ENCODE data around the gene TTC7B. TPM values are rescaled to one million over a fixed set of nuclear protein-coding genes. Genes with fewer than 3 reads are reported as not detected.

TTC7B gene
- total and polyA plus RNA-seq, 2 experiments from 2014 or later = 68.1 to 75.8 TPM

- H3K4me3 ChIP-seq = no peak overlapping the region
- H3K27ac ChIP-seq = no peak overlapping the region
- peaks cover 11% of the 10 kb centered on the region for H3K4me1 ChIP-seq (ENCODE audit: low read depth)
- H3K9me3 ChIP-seq (ENCODE audit: low read depth) = no peaks in the 10 kb centered on the region
- no peaks in the 10 kb centered on the region for H3K27me3 ChIP-seq
- peak in 1 of 2 donors; percentile 40 for DNase-seq (ENCODE audit: low read depth in 1 of 2, low spot score in 1 of 2)
- TF ChIP-seq CTCF (IDR thresholded peaks at IDR 0.05; ENCODE audit: low read depth, low read length) = no peak
- no peaks in the 10 kb centered on the region for H3K36me3 ChIP-seq
Observed at GRCh38 chr14:90630171-90630806, 185.9 kb downstream of the TTC7B start.

GRCh38 chr14:90629471-90629870 is 186.8 kb downstream of the TTC7B start:
- Histone ChIP-seq H3K27me3 (no peaks in the 10 kb centered on the region), H3K9me3 (ENCODE audit: low read depth) (no peaks in the 10 kb centered on the region), H3K27ac (no peak overlapping the region), H3K4me1 (ENCODE audit: low read depth) (peaks cover 15% of the 10 kb centered on the region), H3K4me3 (no peak overlapping the region), H3K36me3 (no peaks in the 10 kb centered on the region)
- no peak for DNase-seq (ENCODE audit: low read depth in 1 of 2, low spot score in 1 of 2)
- no peak for TF ChIP-seq CTCF (IDR thresholded peaks at IDR 0.05; ENCODE audit: low read depth, low read length)

- no peaks in the 10 kb centered on the region for H3K9me3 ChIP-seq (ENCODE audit: low read depth)
- H3K27me3 ChIP-seq = no peaks in the 10 kb centered on the region
- peaks cover 19% of the 10 kb centered on the region for H3K4me1 ChIP-seq (ENCODE audit: low read depth)
Observed at GRCh38 chr14:90628825-90629224, 187.4 kb downstream of the TTC7B start.

GRCh38 chr14:90627478-90627877 is 188.8 kb downstream of the TTC7B start:
- H3K36me3 ChIP-seq = no peaks in the 10 kb centered on the region
- DNase-seq (ENCODE audit: low read depth in 1 of 2, low spot score in 1 of 2) = no peak
- no peak overlapping the region for H3K4me3 ChIP-seq
- H3K4me1 ChIP-seq (ENCODE audit: low read depth) = peaks cover 19% of the 10 kb centered on the region
- H3K27ac ChIP-seq = no peak overlapping the region
- no peak for TF ChIP-seq CTCF (IDR thresholded peaks at IDR 0.05; ENCODE audit: low read depth, low read length)
- no peaks in the 10 kb centered on the region for H3K27me3 ChIP-seq
- H3K9me3 ChIP-seq (ENCODE audit: low read depth) = no peaks in the 10 kb centered on the region

More at GRCh38 chr14:90628825-90629224, 187.4 kb downstream of the TTC7B start:
- TF ChIP-seq CTCF (IDR thresholded peaks at IDR 0.05; ENCODE audit: low read depth, low read length) = no peak
- no peak overlapping the region for H3K4me3 ChIP-seq
- no peak for DNase-seq (ENCODE audit: low read depth in 1 of 2, low spot score in 1 of 2)
- H3K27ac ChIP-seq = no peak overlapping the region
- no peaks in the 10 kb centered on the region for H3K36me3 ChIP-seq

GRCh38 chr14:90626550-90626949 is 189.7 kb downstream of the TTC7B start:
- no peak for DNase-seq (ENCODE audit: low read depth in 1 of 2, low spot score in 1 of 2)
- TF ChIP-seq CTCF (IDR thresholded peaks at IDR 0.05; ENCODE audit: low read depth, low read length) = no peak
- Histone ChIP-seq H3K27ac (no peak overlapping the region), H3K9me3 (ENCODE audit: low read depth) (no peaks in the 10 kb centered on the region), H3K4me1 (ENCODE audit: low read depth) (peaks cover 19% of the 10 kb centered on the region), H3K4me3 (no peak overlapping the region), H3K27me3 (no peaks in the 10 kb centered on the region), H3K36me3 (no peaks in the 10 kb centered on the region)

Data from cardiac muscle cell (in vitro differentiated cells and primary cell).